ENCODE results near the gene OR51E1. TPM values are rescaled to one million over a fixed set of nuclear protein-coding genes. Genes with fewer than 3 reads are reported as not detected.

OR51E1 gene
- total RNA-seq (2021) (not detected in 2 replicates), Bru-seq, nascent RNA (not detected), BruChase-seq, experiment 1, labeled RNA remaining after a 2-hour chase (not detected), BruChase-seq, experiment 2, labeled RNA remaining after a 6-hour chase (not detected)
- long read RNA-seq, result 0 reads

- ChIA-PET CTCF (no interaction called here), POLR2A (ENCODE audit: unreplicated experiment) (no interaction called here)
- no peaks in the 10 kb centered on the region for H3K9me3 ChIP-seq (ENCODE audit: insufficient read depth, low read depth)
- H3K79me2 ChIP-seq (ENCODE audit: low read depth), result no peaks in the 10 kb centered on the region
- H3K27ac ChIP-seq, result no peak within 1 kb of the TSS
- H3K9me2 ChIP-seq (ENCODE audit: insufficient read depth), result no peaks in the 10 kb centered on the region
- H3F3A ChIP-seq (ENCODE audit: insufficient read depth, low read depth), result no peaks in the 10 kb centered on the region
- peaks cover 15% of the 10 kb centered on the region for H3K27me3 ChIP-seq (ENCODE audit: insufficient read depth, low read depth)
- no TSS peak for BruUV-seq (replicated peaks)
- intact Hi-C loops (cut with micrococcal nuclease; ENCODE audit: unreplicated experiment), result no loop called here
- no peak for DNase-seq
- H4K20me1 ChIP-seq (ENCODE audit: insufficient read depth), result no peaks in the 10 kb centered on the region
- no peaks in the 10 kb centered on the region for H3K4me1 ChIP-seq (replicated peaks; ENCODE audit: insufficient read depth)
- H2AFZ ChIP-seq, result no peak within 1 kb of the TSS
- H3K4me2 ChIP-seq, result no peak within 1 kb of the TSS
- H3K36me3 ChIP-seq (ENCODE audit: low read depth), result no peaks in the 10 kb centered on the region
- no peak within 1 kb of the TSS for H3K4me3 ChIP-seq
- no peak for TF ChIP-seq CTCF (conservative IDR thresholded peaks at IDR 0.05)
- no peak for TF ChIP-seq EZH2 (IDR thresholded peaks at IDR 0.05; ENCODE audit: low read depth)
Measured at GRCh38 chr11:4643682-4644081, at the start of gene OR51E1. TSS of gene OR51E1 (plus strand) at chr11:4643982. CDS start at chr11:4652527, 8,545 bp downstream.

DNA sequence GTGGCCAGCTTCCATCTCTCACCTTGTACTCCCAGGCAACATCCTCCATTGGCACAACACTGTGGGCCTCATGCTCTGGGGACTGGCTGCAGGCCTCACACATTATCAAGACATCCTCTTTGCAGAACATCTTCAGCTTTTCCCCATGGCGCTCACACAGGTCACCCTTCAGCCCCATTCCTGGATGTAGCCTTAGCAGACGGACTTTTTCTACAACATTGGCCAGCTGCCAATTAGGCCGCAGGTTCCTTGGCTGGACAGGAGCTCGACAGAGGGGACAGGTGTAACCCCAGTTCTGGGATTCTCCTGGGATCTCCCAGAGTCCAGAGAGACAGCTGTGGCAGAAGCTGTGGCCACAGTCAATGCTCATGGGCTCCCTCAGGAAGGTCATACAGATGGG lies 38.7 kb upstream of the OR51E1 start:
- DNase-seq, result no peak
- POLR2A ChIA-PET (ENCODE audit: unreplicated experiment), result no interaction called here
- Histone ChIP-seq H3F3A (ENCODE audit: insufficient read depth, low read depth) (no peaks in the 10 kb centered on the region), H3K9me3 (ENCODE audit: insufficient read depth, low read depth) (no peaks in the 10 kb centered on the region), H3K4me3 (no peak overlapping the region), H3K27ac (no peak overlapping the region), H4K20me1 (ENCODE audit: insufficient read depth) (no peaks in the 10 kb centered on the region), H2AFZ (no peak overlapping the region), H3K27me3 (ENCODE audit: insufficient read depth, low read depth) (no peaks in the 10 kb centered on the region), H3K4me2 (no peak overlapping the region), H3K36me3 (ENCODE audit: low read depth) (no peaks in the 10 kb centered on the region), H3K4me1 (replicated peaks; ENCODE audit: insufficient read depth) (0 out of 2 replicates have a peak, but pooled peaks cover 4% of the 10 kb centered on the region), H3K9me2 (ENCODE audit: insufficient read depth) (no peaks in the 10 kb centered on the region), H3K79me2 (ENCODE audit: low read depth) (no peaks in the 10 kb centered on the region)
- TF ChIP-seq EZH2 (IDR thresholded peaks at IDR 0.05; ENCODE audit: low read depth) (no peak), CTCF (conservative IDR thresholded peaks at IDR 0.05) (no peak)
- CTCF ChIA-PET, result no interaction called here
- intact Hi-C loops (cut with micrococcal nuclease; ENCODE audit: unreplicated experiment), result no loop called here
- no TSS peak for BruUV-seq (replicated peaks)

DNA sequence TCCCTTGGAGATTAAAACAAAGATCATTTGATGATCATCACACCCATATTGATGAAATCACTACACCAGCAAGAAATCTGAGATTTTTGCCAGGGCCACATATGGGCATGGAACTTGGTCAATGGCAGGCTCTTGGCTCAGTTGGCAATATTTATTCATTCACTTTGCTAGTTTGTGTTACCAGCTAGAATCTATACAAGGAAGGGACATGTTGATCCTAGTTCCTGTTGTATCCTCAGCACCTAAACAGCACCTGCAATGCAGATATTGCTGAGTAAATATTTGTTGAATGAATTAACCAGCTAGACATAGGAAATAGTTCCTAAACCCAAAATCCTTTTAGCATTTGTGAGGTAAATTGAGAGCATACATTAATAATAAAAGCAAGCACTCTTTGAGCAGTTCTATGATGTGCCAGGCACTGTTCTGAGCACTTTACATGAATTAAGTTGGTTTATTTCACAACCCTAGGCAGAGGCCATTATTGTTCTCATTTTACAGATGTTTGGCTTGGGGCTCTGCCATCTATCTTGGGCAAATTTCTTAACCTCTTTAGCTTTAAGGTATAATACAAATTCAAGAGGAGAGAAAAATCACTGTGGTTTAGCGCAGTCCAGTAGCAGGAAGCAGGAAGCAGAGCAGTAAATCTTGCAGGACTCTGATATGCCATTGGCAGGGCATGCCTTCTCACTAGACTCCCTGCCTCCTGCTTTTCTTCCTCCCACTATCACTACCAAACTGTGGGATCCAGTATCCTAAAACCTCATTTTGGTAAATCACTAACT lies 37.4 kb upstream of the OR51E1 start:
- POLR2A ChIA-PET (ENCODE audit: unreplicated experiment), result no interaction called here
- Histone ChIP-seq H3K9me3 (ENCODE audit: insufficient read depth, low read depth) (no peaks in the 10 kb centered on the region), H3K4me3 (no peak overlapping the region), H4K20me1 (ENCODE audit: insufficient read depth) (no peaks in the 10 kb centered on the region), H3K27ac (no peak overlapping the region), H3K9me2 (ENCODE audit: insufficient read depth) (no peaks in the 10 kb centered on the region), H3K4me1 (replicated peaks; ENCODE audit: insufficient read depth) (0 out of 2 replicates have a peak, but pooled peaks cover 4% of the 10 kb centered on the region), H3K36me3 (ENCODE audit: low read depth) (no peaks in the 10 kb centered on the region), H3K79me2 (ENCODE audit: low read depth) (no peaks in the 10 kb centered on the region), H3F3A (ENCODE audit: insufficient read depth, low read depth) (no peaks in the 10 kb centered on the region), H2AFZ (no peak overlapping the region), H3K27me3 (ENCODE audit: insufficient read depth, low read depth) (no peaks in the 10 kb centered on the region), H3K4me2 (peak overlapping the region; percentile 94; the same call in 1 of the 2 replicates)
- BruUV-seq (replicated peaks), result no TSS peak
- intact Hi-C loops (cut with micrococcal nuclease; ENCODE audit: unreplicated experiment), result no loop called here
- TF ChIP-seq CTCF (conservative IDR thresholded peaks at IDR 0.05), result no peak
- TF ChIP-seq EZH2 (IDR thresholded peaks at IDR 0.05; ENCODE audit: low read depth), result no peak
- no peak for DNase-seq
- CTCF ChIA-PET, result no interaction called here
